SK-N-SH treated with all-trans-retinoic acid at 6 μM for 48 hours (cell line): ENCODE data around the gene SCN4A.
"Not testable (repeated sequence)": the region's sequence is repeated elsewhere in the genome, so short reads cannot be mapped to it uniquely, and the experiment has no call there.

Source experiments
- ARNTL ChIP-seq: fragments of 450-650 bp; formaldehyde crosslinking; IDR thresholded peaks from 2 replicates; pipeline ENCODE4 v1.5.0; 2020; ENCODE audit warnings: low read depth, mild to moderate bottlenecking, moderate library complexity, borderline replicate concordance
- CSDC2 ChIP-seq: fragments of 250-450 bp; sonication (Bioruptor Pico); IDR thresholded peaks from 2 replicates; pipeline ENCODE4 v1.5.0; 2020; ENCODE audit warnings: mild to moderate bottlenecking, moderate library complexity
- ISL1 ChIP-seq: fragments of 250-450 bp; sonication (Bioruptor Pico); IDR thresholded peaks from 2 replicates; pipeline ENCODE4 v2.1.2; 2022; ENCODE audit warnings: mild to moderate bottlenecking, moderate library complexity
- OSR1 ChIP-seq: fragments of 250-450 bp; sonication (Bioruptor Pico); IDR thresholded peaks from 2 replicates; pipeline ENCODE4 v1.8.0; 2022; ENCODE audit warnings: moderate library complexity, mild to moderate bottlenecking, inconsistent platforms
- RARB ChIP-seq: fragments of 250-450 bp; sonication (Bioruptor Pico); IDR thresholded peaks from 2 replicates; pipeline ENCODE4 v1.8.0; 2021; ENCODE audit warnings: mild to moderate bottlenecking, moderate library complexity
- ZNF70 ChIP-seq: fragments of 450-650 bp; formaldehyde crosslinking; IDR thresholded peaks from 2 replicates; pipeline ENCODE4 v1.5.0; 2020; ENCODE audit warnings: mild to moderate bottlenecking, moderate library complexity
- TF ChIP-seq, protein P1 (sequence below): fragments of 250-450 bp; sonication (Bioruptor Pico); IDR thresholded peaks from 2 replicates; pipeline ENCODE4 v1.8.0; 2021; ENCODE audit warnings: low read depth, mild to moderate bottlenecking, moderate library complexity, borderline replicate concordance
- TF ChIP-seq, protein P2 (sequence below): fragments of 250-450 bp; sonication (Bioruptor Pico); IDR thresholded peaks from 2 replicates; pipeline ENCODE4 v1.5.0; 2020; ENCODE audit warnings: mild to moderate bottlenecking, moderate library complexity
- TF ChIP-seq, protein P3 (sequence below): fragments of 250-450 bp; sonication (Bioruptor Pico); IDR thresholded peaks from 2 replicates; pipeline ENCODE4 v1.5.1; 2020; ENCODE audit warnings: low read depth, mild to moderate bottlenecking, moderate library complexity
- TF ChIP-seq, protein P4 (sequence below): fragments of 250-450 bp; sonication (Bioruptor Pico); IDR thresholded peaks from 2 replicates; pipeline ENCODE4 v1.8.0; 2020; ENCODE audit warnings: mild to moderate bottlenecking, moderate library complexity, borderline replicate concordance

DNA sequence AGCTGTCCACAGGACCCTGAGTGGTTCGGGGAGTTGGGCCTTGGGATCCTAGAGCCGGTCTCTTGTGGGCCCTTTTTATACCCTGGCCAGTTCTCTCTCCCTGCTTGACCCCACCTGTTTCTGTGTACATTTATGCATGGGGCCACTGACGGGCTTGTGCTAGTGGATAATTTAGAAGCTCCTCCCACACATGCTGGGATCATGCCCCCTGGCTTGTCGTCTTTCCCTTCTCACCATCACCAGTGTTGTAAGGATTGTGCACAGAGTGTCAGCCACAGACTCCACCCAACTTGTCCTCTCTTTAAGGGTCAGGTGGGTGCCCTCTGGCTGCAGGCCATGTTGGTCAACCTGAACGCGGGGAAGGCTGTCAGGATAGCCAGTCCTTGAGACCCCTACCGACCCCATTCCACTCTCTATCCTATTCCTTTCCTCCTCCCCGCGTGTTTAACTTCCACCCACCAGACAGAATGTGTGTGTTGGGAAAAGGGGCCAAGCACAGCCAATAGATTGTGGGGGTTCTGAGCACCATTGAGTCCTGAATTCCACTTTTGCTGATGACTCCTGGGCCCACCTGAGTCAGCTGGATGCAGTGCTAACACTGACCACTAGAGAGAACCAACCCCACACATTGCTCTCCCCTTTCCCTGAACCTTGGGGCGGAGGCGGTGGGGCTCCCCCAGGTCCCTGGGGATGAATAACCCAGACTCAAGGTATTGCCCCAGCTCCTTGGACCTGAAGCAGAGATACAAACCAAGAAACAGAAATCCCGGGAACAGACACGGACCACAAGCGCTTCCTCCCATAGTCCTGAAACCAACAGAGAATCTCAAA lies 76.0 kb downstream of the SCN4A start, which contains the start of gene CSH1:
- TF ChIP-seq, protein P1, sequence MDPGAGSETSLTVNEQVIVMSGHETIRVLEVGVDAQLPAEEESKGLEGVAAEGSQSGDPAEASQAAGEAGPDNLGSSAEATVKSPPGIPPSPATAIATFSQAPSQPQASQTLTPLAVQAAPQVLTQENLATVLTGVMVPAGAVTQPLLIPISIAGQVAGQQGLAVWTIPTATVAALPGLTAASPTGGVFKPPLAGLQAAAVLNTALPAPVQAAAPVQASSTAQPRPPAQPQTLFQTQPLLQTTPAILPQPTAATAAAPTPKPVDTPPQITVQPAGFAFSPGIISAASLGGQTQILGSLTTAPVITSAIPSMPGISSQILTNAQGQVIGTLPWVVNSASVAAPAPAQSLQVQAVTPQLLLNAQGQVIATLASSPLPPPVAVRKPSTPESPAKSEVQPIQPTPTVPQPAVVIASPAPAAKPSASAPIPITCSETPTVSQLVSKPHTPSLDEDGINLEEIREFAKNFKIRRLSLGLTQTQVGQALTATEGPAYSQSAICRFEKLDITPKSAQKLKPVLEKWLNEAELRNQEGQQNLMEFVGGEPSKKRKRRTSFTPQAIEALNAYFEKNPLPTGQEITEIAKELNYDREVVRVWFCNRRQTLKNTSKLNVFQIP (CRISPR knock-in tag), result not testable (repeated sequence)
- TF ChIP-seq, protein P2, sequence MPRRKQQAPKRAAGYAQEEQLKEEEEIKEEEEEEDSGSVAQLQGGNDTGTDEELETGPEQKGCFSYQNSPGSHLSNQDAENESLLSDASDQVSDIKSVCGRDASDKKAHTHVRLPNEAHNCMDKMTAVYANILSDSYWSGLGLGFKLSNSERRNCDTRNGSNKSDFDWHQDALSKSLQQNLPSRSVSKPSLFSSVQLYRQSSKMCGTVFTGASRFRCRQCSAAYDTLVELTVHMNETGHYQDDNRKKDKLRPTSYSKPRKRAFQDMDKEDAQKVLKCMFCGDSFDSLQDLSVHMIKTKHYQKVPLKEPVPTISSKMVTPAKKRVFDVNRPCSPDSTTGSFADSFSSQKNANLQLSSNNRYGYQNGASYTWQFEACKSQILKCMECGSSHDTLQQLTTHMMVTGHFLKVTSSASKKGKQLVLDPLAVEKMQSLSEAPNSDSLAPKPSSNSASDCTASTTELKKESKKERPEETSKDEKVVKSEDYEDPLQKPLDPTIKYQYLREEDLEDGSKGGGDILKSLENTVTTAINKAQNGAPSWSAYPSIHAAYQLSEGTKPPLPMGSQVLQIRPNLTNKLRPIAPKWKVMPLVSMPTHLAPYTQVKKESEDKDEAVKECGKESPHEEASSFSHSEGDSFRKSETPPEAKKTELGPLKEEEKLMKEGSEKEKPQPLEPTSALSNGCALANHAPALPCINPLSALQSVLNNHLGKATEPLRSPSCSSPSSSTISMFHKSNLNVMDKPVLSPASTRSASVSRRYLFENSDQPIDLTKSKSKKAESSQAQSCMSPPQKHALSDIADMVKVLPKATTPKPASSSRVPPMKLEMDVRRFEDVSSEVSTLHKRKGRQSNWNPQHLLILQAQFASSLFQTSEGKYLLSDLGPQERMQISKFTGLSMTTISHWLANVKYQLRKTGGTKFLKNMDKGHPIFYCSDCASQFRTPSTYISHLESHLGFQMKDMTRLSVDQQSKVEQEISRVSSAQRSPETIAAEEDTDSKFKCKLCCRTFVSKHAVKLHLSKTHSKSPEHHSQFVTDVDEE (CRISPR knock-in tag), result not testable (repeated sequence)
- TF ChIP-seq OSR1 (CRISPR knock-in tag); ARNTL; ZNF70 (CRISPR knock-in tag); CSDC2 (CRISPR knock-in tag); ISL1; RARB: not testable (repeated sequence)
- TF ChIP-seq, protein P3, sequence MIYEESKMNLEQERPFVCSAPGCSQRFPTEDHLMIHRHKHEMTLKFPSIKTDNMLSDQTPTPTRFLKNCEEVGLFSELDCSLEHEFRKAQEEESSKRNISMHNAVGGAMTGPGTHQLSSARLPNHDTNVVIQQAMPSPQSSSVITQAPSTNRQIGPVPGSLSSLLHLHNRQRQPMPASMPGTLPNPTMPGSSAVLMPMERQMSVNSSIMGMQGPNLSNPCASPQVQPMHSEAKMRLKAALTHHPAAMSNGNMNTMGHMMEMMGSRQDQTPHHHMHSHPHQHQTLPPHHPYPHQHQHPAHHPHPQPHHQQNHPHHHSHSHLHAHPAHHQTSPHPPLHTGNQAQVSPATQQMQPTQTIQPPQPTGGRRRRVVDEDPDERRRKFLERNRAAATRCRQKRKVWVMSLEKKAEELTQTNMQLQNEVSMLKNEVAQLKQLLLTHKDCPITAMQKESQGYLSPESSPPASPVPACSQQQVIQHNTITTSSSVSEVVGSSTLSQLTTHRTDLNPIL (CRISPR knock-in tag), result not testable (repeated sequence)
- TF ChIP-seq, protein P4, sequence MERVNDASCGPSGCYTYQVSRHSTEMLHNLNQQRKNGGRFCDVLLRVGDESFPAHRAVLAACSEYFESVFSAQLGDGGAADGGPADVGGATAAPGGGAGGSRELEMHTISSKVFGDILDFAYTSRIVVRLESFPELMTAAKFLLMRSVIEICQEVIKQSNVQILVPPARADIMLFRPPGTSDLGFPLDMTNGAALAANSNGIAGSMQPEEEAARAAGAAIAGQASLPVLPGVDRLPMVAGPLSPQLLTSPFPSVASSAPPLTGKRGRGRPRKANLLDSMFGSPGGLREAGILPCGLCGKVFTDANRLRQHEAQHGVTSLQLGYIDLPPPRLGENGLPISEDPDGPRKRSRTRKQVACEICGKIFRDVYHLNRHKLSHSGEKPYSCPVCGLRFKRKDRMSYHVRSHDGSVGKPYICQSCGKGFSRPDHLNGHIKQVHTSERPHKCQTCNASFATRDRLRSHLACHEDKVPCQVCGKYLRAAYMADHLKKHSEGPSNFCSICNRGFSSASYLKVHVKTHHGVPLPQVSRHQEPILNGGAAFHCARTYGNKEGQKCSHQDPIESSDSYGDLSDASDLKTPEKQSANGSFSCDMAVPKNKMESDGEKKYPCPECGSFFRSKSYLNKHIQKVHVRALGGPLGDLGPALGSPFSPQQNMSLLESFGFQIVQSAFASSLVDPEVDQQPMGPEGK, result not testable (repeated sequence)
